Endometrium (tissue), 2 donors: ENCODE measurements around the gene BEND5.

Experiments used
- FAIRE-seq: peaks from 2 replicates; lab custom pipeline; 2012; peaks lifted over from hg19 to GRCh38; lab: Jason Lieb, UNC
- donor health status: control.
- donor health status: control.

BEND5 gene

GRCh38 chr1:48776393-48777218 lies at the start of gene BEND5:
TSS of gene BEND5 (minus strand) at chr1:48776891. CDS start at chr1:48776831, 60 bp downstream.
- no peak for FAIRE-seq

GRCh38 chr1:48823168-48823567 lies 46.5 kb upstream of the BEND5 start:
- FAIRE-seq, result no peak

- no peak for FAIRE-seq
These were observed 43.8 kb upstream of the BEND5 start for GRCh38 chr1:48820491-48820890.

GRCh38 chr1:48817505-48818114 lies 40.9 kb upstream of the BEND5 start:
- FAIRE-seq, result no peak

- no peak for FAIRE-seq
These were observed 34.0 kb upstream of the BEND5 start for GRCh38 chr1:48810740-48811139.

- FAIRE-seq, result no peak
These were observed 31.8 kb upstream of the BEND5 start for GRCh38 chr1:48808496-48808895.

- no peak for FAIRE-seq
These were observed 31.0 kb upstream of the BEND5 start for GRCh38 chr1:48807554-48808260.

- FAIRE-seq, result no peak
These were observed 26.8 kb upstream of the BEND5 start for GRCh38 chr1:48803474-48803873.

- no peak for FAIRE-seq
These were observed 18.1 kb upstream of the BEND5 start for GRCh38 chr1:48794816-48795215.

GRCh38 chr1:48793863-48794262 lies 17.2 kb upstream of the BEND5 start:
- no peak for FAIRE-seq

- FAIRE-seq, result no peak
These were observed 16.3 kb upstream of the BEND5 start for GRCh38 chr1:48792961-48793360.

- FAIRE-seq, result no peak
These were observed 13.7 kb upstream of the BEND5 start for GRCh38 chr1:48790397-48790796.

GRCh38 chr1:48789903-48790302 lies 13.2 kb upstream of the BEND5 start:
- no peak for FAIRE-seq

GRCh38 chr1:48785869-48786268 lies 9.2 kb upstream of the BEND5 start:
- no peak for FAIRE-seq

- no peak for FAIRE-seq
These were observed 7.6 kb upstream of the BEND5 start for GRCh38 chr1:48784301-48784700.

- no peak for FAIRE-seq
These were observed 666 bp upstream of the BEND5 start for GRCh38 chr1:48777219-48777895.

- no peak for FAIRE-seq
These were observed 779 bp downstream of the BEND5 start for GRCh38 chr1:48775831-48776392.

GRCh38 chr1:48773133-48773532 lies 3.6 kb downstream of the BEND5 start:
- no peak for FAIRE-seq

- FAIRE-seq, result no peak
These were observed 4.5 kb downstream of the BEND5 start for GRCh38 chr1:48772211-48772610.

- FAIRE-seq, result no peak
These were observed 5.1 kb downstream of the BEND5 start for GRCh38 chr1:48771561-48771960.

- FAIRE-seq, result no peak
These were observed 8.6 kb downstream of the BEND5 start for GRCh38 chr1:48767975-48768510.

GRCh38 chr1:48765335-48765734 lies 11.4 kb downstream of the BEND5 start:
- no peak for FAIRE-seq
